HFFc6 (cell line): Measurements from ENCODE around the gene OR10G3. TPM values are rescaled to one million over a fixed set of nuclear protein-coding genes. Genes with fewer than 3 reads are reported as not detected.
A peak's percentile ranks its signal among the peaks of the same experiment; 100 is the strongest.
"Not testable (repeated sequence)": the region's sequence is repeated elsewhere in the genome, so short reads cannot be mapped to it uniquely, and the experiment has no call there.

ENCODE experiments used
- DNase-seq: peaks from one replicate; pipeline ENCODE4 v3.0.0-alpha.2; 2018
- H3K27ac Mint-ChIP-seq: 2 replicates; pipeline ENCODE4 v1.8.0; 2020; ENCODE audit warnings: mild to moderate bottlenecking, mixed read lengths
- H3K27me3 Mint-ChIP-seq: 2 replicates; pipeline ENCODE4 v1.8.0; 2021; ENCODE audit warnings: mild to moderate bottlenecking, moderate library complexity, mixed read lengths; ENCODE audit not compliant: insufficient read depth
- H3K36me3 Mint-ChIP-seq: 2 replicates; pipeline ENCODE4 v1.8.0; 2021; ENCODE audit warnings: low read depth, mixed read lengths
- H3K4me1 Mint-ChIP-seq: 2 replicates; pipeline ENCODE4 v1.8.0; 2020; ENCODE audit warnings: low read depth, mixed read lengths
- H3K4me3 Mint-ChIP-seq: 2 replicates; pipeline ENCODE4 v1.8.0; 2020; ENCODE audit warnings: mild to moderate bottlenecking, moderate library complexity, mixed read lengths
- H3K9me3 Mint-ChIP-seq: 2 replicates; pipeline ENCODE4 v1.8.0; 2020; ENCODE audit warnings: mild to moderate bottlenecking, mixed read lengths
- CTCF ChIP-seq: fragments of 200-600 bp; sonication (generic); IDR thresholded peaks from 2 replicates; pipeline ENCODE4 v1.5.0; 2021; ENCODE audit warnings: antibody characterized with exemption, mild to moderate bottlenecking
- total RNA-seq, 6 experiments: library from RNA; stranded (reverse); fragmentation: NEBNext Ultra II Directional; extraction: Animal tissue kit (Norgen Biotek cat#: 25700); gene quantifications; 2 replicates in 1 of 6; 3 replicates in 5 of 6; pipeline ENCODE4 v1.2.3, GENCODE V29; 2021

OR10G3 gene
- total RNA-seq, 6 experiments from 2014 or later, result not detected

GRCh38 chr14:21556378-21557083 lies 23.3 kb downstream of the OR10G3 start:
- Mint-ChIP-seq H3K9me3 (no peaks in the 10 kb centered on the region), H3K4me1 (peaks cover 10% of the 10 kb centered on the region), H3K27me3 (no peaks in the 10 kb centered on the region; the same call in 1 of the 2 replicates), H3K36me3 (no peaks in the 10 kb centered on the region), H3K4me3 (no peak overlapping the region), H3K27ac (peak overlapping the region; percentile 25; the same call in 1 of the 2 replicates)
- DNase-seq, result no peak
- no peak for TF ChIP-seq CTCF

- Mint-ChIP-seq H3K4me3 (no peak overlapping the region), H3K27me3 (no peaks in the 10 kb centered on the region; the same call in none of the 2 replicates), H3K4me1 (peaks cover 10% of the 10 kb centered on the region), H3K27ac (no peak overlapping the region), H3K36me3 (no peaks in the 10 kb centered on the region), H3K9me3 (no peaks in the 10 kb centered on the region)
- no peak for TF ChIP-seq CTCF
- no peak for DNase-seq
Measured at GRCh38 chr14:21553266-21553665, 26.6 kb downstream of the OR10G3 start.

GRCh38 chr14:21544588-21544987 lies 35.3 kb downstream of the OR10G3 start:
- not testable (repeated sequence) for H3K9me3 Mint-ChIP-seq, DNase-seq, H3K4me3 Mint-ChIP-seq, H3K27ac Mint-ChIP-seq, H3K4me1 Mint-ChIP-seq, H3K36me3 Mint-ChIP-seq
- H3K27me3 Mint-ChIP-seq, result peaks cover 13% of the 10 kb centered on the region

GRCh38 chr14:21543963-21544362 lies 35.9 kb downstream of the OR10G3 start:
- 0 out of 2 replicates have a peak, but pooled peaks cover 5% of the 10 kb centered on the region for H3K4me1 Mint-ChIP-seq
- no peak overlapping the region for H3K4me3 Mint-ChIP-seq
- H3K9me3 Mint-ChIP-seq, result no peaks in the 10 kb centered on the region
- no peak for DNase-seq
- peaks cover 15% of the 10 kb centered on the region for H3K27me3 Mint-ChIP-seq
- TF ChIP-seq CTCF, result no peak
- no peaks in the 10 kb centered on the region for H3K36me3 Mint-ChIP-seq
- H3K27ac Mint-ChIP-seq, result no peak overlapping the region

- peaks cover 15% of the 10 kb centered on the region; the same call in 1 of the 2 replicates for H3K27me3 Mint-ChIP-seq
- DNase-seq, result no peak
- 0 out of 2 replicates have a peak, but pooled peaks cover 5% of the 10 kb centered on the region for H3K4me1 Mint-ChIP-seq
- no peak overlapping the region for H3K4me3 Mint-ChIP-seq
- no peak for TF ChIP-seq CTCF
- no peaks in the 10 kb centered on the region for H3K36me3 Mint-ChIP-seq
- no peak overlapping the region for H3K27ac Mint-ChIP-seq
- no peaks in the 10 kb centered on the region for H3K9me3 Mint-ChIP-seq
Measured at GRCh38 chr14:21543521-21543960, 36.3 kb downstream of the OR10G3 start.

- H3K4me1 Mint-ChIP-seq, result peaks cover 12% of the 10 kb centered on the region; the same call in 1 of the 2 replicates
- no peaks in the 10 kb centered on the region for H3K9me3 Mint-ChIP-seq
- H3K27ac Mint-ChIP-seq, result no peak overlapping the region
- H3K4me3 Mint-ChIP-seq, result no peak overlapping the region
- TF ChIP-seq CTCF, result no peak
- DNase-seq, result no peak
- no peaks in the 10 kb centered on the region for H3K36me3 Mint-ChIP-seq
- peaks cover 20% of the 10 kb centered on the region for H3K27me3 Mint-ChIP-seq
Measured at GRCh38 chr14:21541413-21542074, 38.3 kb downstream of the OR10G3 start.
